GM18861 (cell line): ENCODE data around the gene CFAP119.

ENCODE experiments used
- ATAC-seq: cut with Tn5 transposase; IDR thresholded peaks from one replicate; pipeline ENCODE4 v1.9.1; 2021; ENCODE audit not compliant: unreplicated experiment

The CFAP119 gene

DNA sequence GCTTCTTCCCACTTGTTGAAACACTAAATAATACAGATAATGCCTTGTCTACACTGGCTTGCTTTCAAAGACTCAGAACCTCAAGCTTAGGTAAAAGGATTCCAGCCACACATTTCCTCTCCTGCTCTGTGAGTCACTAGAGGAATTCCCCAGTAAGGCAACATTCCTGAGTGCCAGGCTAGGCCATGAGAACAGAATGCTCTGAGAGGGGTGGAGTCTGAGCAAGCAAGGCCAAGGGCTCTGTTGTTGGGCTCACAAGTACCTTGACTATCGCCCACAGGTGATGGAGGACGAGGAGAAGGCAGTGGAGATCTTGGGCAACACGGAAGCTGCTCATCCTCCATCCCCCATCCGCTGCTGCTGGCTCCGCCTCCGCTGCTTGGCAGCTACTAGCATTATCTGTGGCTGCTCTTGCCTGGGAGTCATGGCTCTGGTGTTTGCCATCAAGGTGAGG, 20.4 kb downstream of the CFAP119 start:
- no peak for ATAC-seq

GRCh38 chr16:30740364-30741251, 21.3 kb downstream of the CFAP119 start:
- ATAC-seq, result no peak

- no peak for ATAC-seq
Measured at GRCh38 chr16:30738984-30739951, 22.6 kb downstream of the CFAP119 start.

- ATAC-seq, result no peak
Measured at GRCh38 chr16:30737794-30738648, 23.8 kb downstream of the CFAP119 start.

DNA sequence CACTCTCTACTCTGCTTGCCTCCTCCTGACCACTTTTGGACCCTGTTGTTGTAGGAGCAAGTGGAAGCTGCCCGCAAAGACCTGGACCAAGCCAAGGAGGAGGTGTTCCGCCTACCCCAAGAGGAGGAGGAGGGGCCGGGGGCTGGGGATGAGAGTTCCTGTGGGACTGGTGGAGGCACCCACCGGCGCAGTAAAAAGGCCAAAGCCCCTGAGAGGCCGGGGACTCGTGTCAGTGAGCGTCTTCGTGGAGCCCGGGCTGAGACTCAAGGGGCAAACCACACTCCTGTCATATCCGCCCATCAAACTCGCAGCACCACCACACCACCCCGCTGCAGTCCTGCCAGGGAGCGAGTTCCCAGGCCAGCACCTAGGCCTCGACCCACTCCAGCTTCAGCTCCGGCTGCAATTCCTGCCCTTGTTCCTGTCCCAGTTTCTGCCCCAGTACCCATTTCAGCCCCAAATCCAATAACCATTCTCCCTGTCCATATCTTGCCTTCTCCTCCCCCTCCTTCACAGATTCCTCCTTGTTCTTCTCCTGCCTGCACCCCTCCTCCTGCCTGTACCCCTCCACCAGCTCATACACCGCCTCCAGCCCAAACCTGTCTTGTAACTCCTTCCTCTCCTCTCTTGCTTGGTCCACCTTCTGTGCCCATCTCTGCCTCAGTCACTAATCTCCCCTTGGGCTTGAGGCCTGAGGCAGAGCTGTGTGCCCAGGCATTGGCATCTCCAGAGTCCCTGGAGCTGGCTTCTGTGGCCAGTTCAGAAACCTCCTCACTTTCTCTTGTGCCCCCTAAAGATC, 24.7 kb downstream of the CFAP119 start:
- no peak for ATAC-seq

DNA sequence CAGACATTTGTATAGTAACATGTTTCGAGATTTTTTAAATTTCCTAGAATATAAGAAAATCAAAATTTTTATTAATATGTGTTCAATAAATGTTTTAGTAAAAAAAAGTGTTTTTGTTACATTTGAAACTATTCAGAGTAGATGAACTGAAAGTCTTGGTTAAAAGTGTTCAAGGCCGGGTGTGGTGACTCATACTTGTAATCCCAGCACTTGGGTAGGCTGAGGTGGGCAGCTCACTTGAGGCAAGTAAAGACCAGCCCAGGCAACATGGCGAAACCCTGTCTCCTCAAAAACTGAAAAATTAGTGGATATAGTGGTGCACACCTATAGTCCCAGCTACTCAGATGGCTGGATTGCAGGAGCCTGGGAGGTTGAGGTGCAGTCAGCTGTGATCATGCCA, 30.5 kb downstream of the CFAP119 start:
- ATAC-seq, result no peak

DNA sequence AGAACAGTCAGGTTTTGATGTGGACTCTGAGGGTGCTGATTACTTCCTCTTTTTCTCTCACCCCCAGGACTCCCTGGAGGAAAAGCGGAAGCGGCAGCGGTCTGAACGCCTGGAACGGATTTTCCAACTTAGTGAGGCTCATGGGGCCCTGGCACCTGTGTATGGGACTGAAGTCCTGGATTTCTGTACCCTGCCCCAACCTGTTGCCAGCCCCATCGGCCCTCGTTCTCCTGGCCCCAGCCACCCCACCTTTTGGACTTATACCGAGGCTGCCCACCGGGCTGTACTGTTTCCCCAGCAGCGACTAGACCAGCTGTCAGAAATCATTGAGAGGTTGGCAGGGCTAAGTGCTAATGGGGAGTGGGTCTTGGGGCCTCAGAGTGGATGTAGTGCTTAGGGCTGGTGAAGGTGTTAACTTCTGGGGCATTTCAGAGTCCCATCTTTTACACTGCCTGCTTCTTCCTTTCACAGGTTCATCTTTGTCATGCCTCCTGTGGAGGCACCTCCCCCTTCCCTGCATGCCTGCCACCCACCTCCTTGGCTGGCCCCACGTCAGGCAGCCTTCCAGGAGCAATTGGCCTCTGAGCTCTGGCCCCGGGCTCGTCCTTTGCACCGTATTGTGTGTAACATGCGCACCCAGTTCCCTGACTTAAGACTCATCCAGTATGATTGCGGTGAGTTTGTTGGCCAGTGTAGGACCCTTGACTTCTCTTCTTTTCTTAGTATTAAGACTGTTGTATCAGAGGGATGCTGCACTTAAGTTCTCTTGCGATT, 32.8 kb downstream of the CFAP119 start:
- ATAC-seq, result no peak

DNA sequence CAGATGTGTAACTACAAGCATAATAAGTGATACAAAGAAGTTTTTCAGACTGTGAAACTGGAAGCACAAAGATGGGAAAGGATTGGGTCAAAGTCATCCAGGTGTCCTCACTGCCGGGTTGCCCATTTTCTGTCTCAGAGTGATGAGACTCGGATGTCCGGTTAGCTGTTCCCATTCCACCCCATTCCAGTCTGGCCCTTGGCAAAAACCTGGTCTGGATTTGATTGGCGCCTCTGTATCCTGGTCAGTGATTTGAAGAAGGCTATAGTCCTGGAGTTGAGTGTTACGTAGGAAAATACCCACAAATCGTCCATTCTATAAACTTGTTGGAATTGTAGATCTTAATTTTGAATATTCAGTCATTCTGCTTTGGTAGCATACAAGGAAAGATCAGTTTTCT, 33.5 kb downstream of the CFAP119 start:
- ATAC-seq, result no peak

GRCh38 chr16:30725418-30725792, 36.5 kb downstream of the CFAP119 start:
- no peak for ATAC-seq

GRCh38 chr16:30724641-30725417, 37.0 kb downstream of the CFAP119 start:
- no peak for ATAC-seq

GRCh38 chr16:30723725-30724355, 38.0 kb downstream of the CFAP119 start:
- no peak for ATAC-seq

DNA sequence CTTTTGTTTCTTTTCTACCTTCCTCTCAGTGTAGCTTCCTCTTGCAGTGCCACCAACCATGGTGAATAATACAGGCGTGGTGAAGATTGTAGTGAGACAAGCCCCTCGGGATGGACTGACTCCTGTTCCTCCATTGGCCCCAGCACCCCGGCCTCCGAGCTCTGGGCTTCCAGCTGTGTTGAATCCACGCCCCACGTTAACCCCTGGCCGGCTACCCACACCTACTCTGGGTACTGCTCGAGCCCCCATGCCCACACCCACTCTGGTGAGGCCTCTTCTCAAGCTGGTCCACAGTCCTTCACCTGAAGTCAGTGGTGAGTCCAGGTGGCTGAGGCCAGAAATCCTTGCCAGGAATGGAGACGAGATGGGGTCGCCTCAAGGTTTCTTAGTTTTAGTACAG, 38.9 kb downstream of the CFAP119 start:
- ATAC-seq, result no peak

DNA sequence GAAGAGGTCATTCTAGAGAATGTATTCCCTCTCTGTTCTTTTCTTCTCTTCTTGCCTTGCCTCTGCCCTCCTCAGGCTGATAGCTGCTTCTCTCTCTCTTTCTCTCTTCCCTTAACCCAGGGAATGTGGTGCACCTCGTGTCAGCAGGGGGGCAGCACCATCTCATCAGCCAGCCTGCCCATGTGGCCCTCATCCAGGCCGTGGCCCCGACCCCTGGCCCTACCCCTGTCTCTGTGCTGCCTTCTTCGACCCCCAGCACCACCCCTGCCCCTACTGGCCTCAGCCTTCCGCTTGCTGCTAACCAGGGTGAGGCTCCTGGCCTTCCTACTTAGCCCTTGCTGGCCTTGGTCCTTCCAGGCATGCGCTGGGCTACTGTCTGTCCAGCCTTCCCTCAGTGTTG, 39.4 kb downstream of the CFAP119 start:
- no peak for ATAC-seq

DNA sequence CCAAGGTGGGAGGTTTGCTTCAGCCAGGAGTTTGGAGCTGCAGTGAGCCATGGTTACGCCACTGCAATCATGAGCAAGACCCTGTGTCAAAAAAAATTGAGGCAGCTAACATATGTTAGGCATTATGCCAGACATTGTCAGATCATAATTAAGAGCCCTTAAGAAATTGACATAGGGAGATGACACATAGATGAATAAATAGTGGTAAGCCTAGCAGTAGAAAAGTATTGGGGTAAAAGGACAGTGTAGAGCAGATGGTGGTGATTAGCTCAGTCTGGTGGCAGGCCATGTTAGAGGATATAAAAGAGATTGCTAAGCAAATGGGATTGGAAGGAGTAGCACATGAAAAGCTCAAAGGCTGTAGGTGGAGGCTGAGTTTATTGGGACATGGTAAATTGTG, 40.3 kb downstream of the CFAP119 start:
- ATAC-seq, result no peak

GRCh38 chr16:30721167-30721566, 40.7 kb downstream of the CFAP119 start:
- ATAC-seq, result no peak

GRCh38 chr16:30720694-30721093, 41.2 kb downstream of the CFAP119 start:
- ATAC-seq, result no peak

GRCh38 chr16:30720086-30720485, 41.8 kb downstream of the CFAP119 start:
- no peak for ATAC-seq
